Endodermal cell (in vitro differentiated cells): ENCODE data around the gene ATG10. TPM values are rescaled to one million over a fixed set of nuclear protein-coding genes. Genes with fewer than 3 reads are reported as not detected.

Experiments used
- DNase-seq: peaks from one replicate; pipeline ENCODE4 v3.0.0-alpha.2; 2017
- H3K27ac ChIP-seq: 2 replicates; pipeline ENCODE4 v1.5.1; 2013; ENCODE audit warnings: mild to moderate bottlenecking, low read depth, low read length, moderate library complexity
- H3K27me3 ChIP-seq: 2 replicates; pipeline ENCODE4 v1.6.1; 2013; ENCODE audit warnings: mild to moderate bottlenecking, low read length, moderate library complexity; ENCODE audit not compliant: insufficient read depth, control insufficient read depth, poor library complexity, severe bottlenecking
- H3K36me3 ChIP-seq: 2 replicates; pipeline ENCODE4 v1.7.0; 2013; ENCODE audit warnings: mild to moderate bottlenecking, low read length, moderate library complexity; ENCODE audit not compliant: control insufficient read depth, insufficient read depth
- H3K4me1 ChIP-seq: one replicate; pipeline ENCODE4 v1.7.0; 2013; ENCODE audit warnings: low read length; ENCODE audit not compliant: control insufficient read depth, insufficient read depth
- H3K4me3 ChIP-seq: 2 replicates; pipeline ENCODE4 v1.5.1; 2013; ENCODE audit warnings: mild to moderate bottlenecking, low read length, moderate library complexity
- H3K9ac ChIP-seq: 2 replicates; pipeline ENCODE4 v1.6.1; 2013; ENCODE audit warnings: mild to moderate bottlenecking, low read length, moderate library complexity; ENCODE audit not compliant: poor library complexity, severe bottlenecking; ENCODE audit errors: extremely low read depth
- H3K9me3 ChIP-seq: 2 replicates; pipeline ENCODE4 v1.6.1; 2013; ENCODE audit warnings: mild to moderate bottlenecking, low read length, moderate library complexity; ENCODE audit not compliant: control insufficient read depth
- H3K27ac Mint-ChIP-seq: 2 replicates; pipeline ENCODE4 v1.8.0; 2020; ENCODE audit warnings: mixed read lengths
- H3K27me3 Mint-ChIP-seq: 2 replicates; pipeline ENCODE4 v1.8.0; 2021; ENCODE audit warnings: mild to moderate bottlenecking, mixed read lengths; ENCODE audit not compliant: insufficient read depth
- H3K36me3 Mint-ChIP-seq: 2 replicates; pipeline ENCODE4 v1.8.0; 2020; ENCODE audit warnings: low read depth, mixed read lengths
- H3K4me1 Mint-ChIP-seq: 2 replicates; pipeline ENCODE4 v1.8.0; 2020; ENCODE audit warnings: mixed read lengths
- H3K4me3 Mint-ChIP-seq: 2 replicates; pipeline ENCODE4 v1.8.0; 2020; ENCODE audit warnings: mild to moderate bottlenecking, moderate library complexity, mixed read lengths
- H3K9me3 Mint-ChIP-seq: 2 replicates; pipeline ENCODE4 v1.8.0; 2020; ENCODE audit warnings: mild to moderate bottlenecking, mixed read lengths
- CTCF ChIP-seq: fragments of 200-600 bp; sonication (generic); conservative IDR thresholded peaks from 2 replicates; pipeline ENCODE4 v1.5.0; 2021; ENCODE audit warnings: antibody characterized with exemption, mild to moderate bottlenecking
- WGBS, 2 experiments: methylation state at CpG; one replicate each; pipeline versions ENCODE4 v1.1.5 to v1.1.7; 2013; ENCODE audit warnings: missing lambda C conversion rate in 2 of 2, mixed read lengths in 1 of 2; ENCODE audit not compliant: insufficient coverage in 1 of 2, insufficient read length in 1 of 2; 5-methylcytosine and 5-hydroxymethylcytosine counted together
- total RNA-seq, 2 donors: library from RNA; stranded (reverse); fragmentation: NEBNext Ultra II Directional in 1 of 2; extraction: Animal tissue kit (Norgen Biotek cat#: 25700) in 1 of 2; gene quantifications; 2 replicates in 1 of 2; 3 replicates in 1 of 2; pipeline ENCODE4 v1.2.1, GENCODE V29; 2021

The ATG10 gene
- total RNA-seq, 2 donors from 2014 or later = 17.9 to 22.6 TPM

GRCh38 chr5:81969226-81969625 lies 2.6 kb upstream of the ATG10 start:
- Mint-ChIP-seq H3K36me3 (no peaks in the 10 kb centered on the region), H3K4me3 (no peak overlapping the region), H3K27ac (peak overlapping the region; percentile 6), H3K4me1 (peaks cover 38% of the 10 kb centered on the region), H3K27me3 (no peaks in the 10 kb centered on the region), H3K9me3 (peaks cover 1% of the 10 kb centered on the region)
- WGBS, 2 experiments = 95 to 100% methylated on average over 1 to 3 of the region's 3 CpGs
- H3K9me3 ChIP-seq = no peaks in the 10 kb centered on the region
- no peaks in the 10 kb centered on the region for H3K36me3 ChIP-seq
- H3K9ac ChIP-seq = no peak overlapping the region
- no peak for DNase-seq
- H3K4me3 ChIP-seq = no peak overlapping the region
- H3K27ac ChIP-seq = no peak overlapping the region
- no peak for TF ChIP-seq CTCF
- H3K27me3 ChIP-seq = no peaks in the 10 kb centered on the region
- peaks cover 7% of the 10 kb centered on the region for H3K4me1 ChIP-seq

GRCh38 chr5:81969912-81970311 lies 1.9 kb upstream of the ATG10 start:
- Histone ChIP-seq H3K36me3 (no peaks in the 10 kb centered on the region), H3K4me3 (no peak overlapping the region), H3K9ac (no peak overlapping the region), H3K27me3 (no peaks in the 10 kb centered on the region), H3K27ac (no peak overlapping the region), H3K9me3 (no peaks in the 10 kb centered on the region), H3K4me1 (peaks cover 7% of the 10 kb centered on the region)
- no peak for DNase-seq
- WGBS, 2 experiments = 93 to 100% methylated on average over 1 to 2 of the region's 2 CpGs
- H3K4me1 Mint-ChIP-seq = peaks cover 42% of the 10 kb centered on the region
- H3K9me3 Mint-ChIP-seq = peaks cover 1% of the 10 kb centered on the region
- no peak overlapping the region for H3K27ac Mint-ChIP-seq
- H3K4me3 Mint-ChIP-seq = no peak overlapping the region
- no peaks in the 10 kb centered on the region for H3K27me3 Mint-ChIP-seq
- no peaks in the 10 kb centered on the region for H3K36me3 Mint-ChIP-seq
- no peak for TF ChIP-seq CTCF

GRCh38 chr5:81971111-81971711 lies 612 bp upstream of the ATG10 start:
- no peak for TF ChIP-seq CTCF
- H3K27me3 Mint-ChIP-seq = no peaks in the 10 kb centered on the region
- Histone ChIP-seq H3K36me3 (no peaks in the 10 kb centered on the region), H3K27ac (peak overlapping the region; percentile 99), H3K4me1 (peaks cover 7% of the 10 kb centered on the region), H3K9me3 (no peaks in the 10 kb centered on the region), H3K4me3 (peak overlapping the region; percentile 94), H3K27me3 (no peaks in the 10 kb centered on the region), H3K9ac (peak overlapping the region; percentile 69)
- peaks cover 42% of the 10 kb centered on the region for H3K4me1 Mint-ChIP-seq
- DNase-seq = no peak
- H3K27ac Mint-ChIP-seq = peak overlapping the region; percentile 90
- H3K9me3 Mint-ChIP-seq = peaks cover 1% of the 10 kb centered on the region
- 16 to 23% methylated on average over 5 to 11 of the region's 11 CpGs for WGBS, 2 experiments
- H3K36me3 Mint-ChIP-seq = no peaks in the 10 kb centered on the region
- peak overlapping the region; percentile 61 for H3K4me3 Mint-ChIP-seq
